ENCODE data around the gene EFCC1. TPM values are rescaled to one million over a fixed set of nuclear protein-coding genes. Genes with fewer than 3 reads are reported as not detected.
"Not testable (repeated sequence)": the region's sequence is repeated elsewhere in the genome, so short reads cannot be mapped to it uniquely, and the experiment has no call there.

Gene EFCC1
- total RNA-seq, 1 experiment from 2014 or later = not detected

GRCh38 chr3:129050556-129051295 lies 49.6 kb downstream of the EFCC1 start:
- DNase-seq (ENCODE audit: extremely low read depth, low read depth) = no peak

GRCh38 chr3:129051871-129052340 lies 50.8 kb downstream of the EFCC1 start:
- no peak for DNase-seq (ENCODE audit: extremely low read depth, low read depth)

- DNase-seq (ENCODE audit: extremely low read depth, low read depth) = no peak
Measured at GRCh38 chr3:129052675-129053074, 51.6 kb downstream of the EFCC1 start.

- no peak for DNase-seq (ENCODE audit: extremely low read depth, low read depth)
Measured at GRCh38 chr3:129054605-129055104, 53.6 kb downstream of the EFCC1 start.

GRCh38 chr3:129056451-129057173 lies 55.5 kb downstream of the EFCC1 start:
- DNase-seq (ENCODE audit: extremely low read depth, low read depth) = no peak

GRCh38 chr3:129057249-129057648 lies 56.1 kb downstream of the EFCC1 start:
- DNase-seq (ENCODE audit: extremely low read depth, low read depth) = no peak

GRCh38 chr3:129058441-129059200 lies 57.5 kb downstream of the EFCC1 start:
- DNase-seq (ENCODE audit: extremely low read depth, low read depth) = no peak

- no peak for DNase-seq (ENCODE audit: extremely low read depth, low read depth)
Measured at GRCh38 chr3:129059311-129059958, 58.3 kb downstream of the EFCC1 start.

GRCh38 chr3:129060276-129061022 lies 59.3 kb downstream of the EFCC1 start, which contains the start of gene GP9:
TSS of gene GP9 (plus strand) at chr3:129060779. CDS start at chr3:129061740, 961 bp downstream.
- DNase-seq (ENCODE audit: extremely low read depth, low read depth) = no peak

- no peak for DNase-seq (ENCODE audit: extremely low read depth, low read depth)
Measured at GRCh38 chr3:129061023-129061887, 60.2 kb downstream of the EFCC1 start.

GRCh38 chr3:129061888-129062834 lies 61.1 kb downstream of the EFCC1 start:
- DNase-seq (ENCODE audit: extremely low read depth, low read depth) = no peak

GRCh38 chr3:129063091-129063640 lies 62.1 kb downstream of the EFCC1 start:
- no peak for DNase-seq (ENCODE audit: extremely low read depth, low read depth)

- no peak for DNase-seq (ENCODE audit: extremely low read depth, low read depth)
Measured at GRCh38 chr3:129063841-129064482, 62.9 kb downstream of the EFCC1 start.

- no peak for DNase-seq (ENCODE audit: extremely low read depth, low read depth)
Measured at GRCh38 chr3:129065016-129065719, 64.1 kb downstream of the EFCC1 start.

GRCh38 chr3:129065720-129066073 lies 64.6 kb downstream of the EFCC1 start:
- DNase-seq (ENCODE audit: extremely low read depth, low read depth) = no peak

- not testable (repeated sequence) for DNase-seq (ENCODE audit: extremely low read depth, low read depth)
Measured at GRCh38 chr3:129067719-129068118, 66.6 kb downstream of the EFCC1 start.
